ENCODE data around the gene F8A3. TPM values are rescaled to one million over a fixed set of nuclear protein-coding genes. Genes with fewer than 3 reads are reported as not detected.
"Not testable (repeated sequence)": the region's sequence is repeated elsewhere in the genome, so short reads cannot be mapped to it uniquely, and the experiment has no call there.

The F8A3 gene
- 0.24 TPM in 1 of 2 replicates, not detected in the other for total RNA-seq (2016; rRNA removed; fragmentation: Illumina TruSeq; extraction: Trizol)
- total RNA-seq (2016; cell fraction: cytosol; rRNA removed; fragmentation: Illumina TruSeq; extraction: Trizol; ENCODE audit: low read depth): 0.44 TPM in 1 of 2 replicates, not detected in the other
- 0.06 TPM in 1 of 2 replicates, not detected in the other for total RNA-seq (2016; cell fraction: insoluble cytoplasmic fraction; rRNA removed; fragmentation: Illumina TruSeq; extraction: Trizol)
- 0.12 and 0.14 TPM in 2 replicates for total RNA-seq (2016; cell fraction: membrane; rRNA removed; fragmentation: Illumina TruSeq; extraction: Trizol)
- 0.40 TPM in 1 of 2 replicates, not detected in the other for total RNA-seq (2016; cell fraction: nucleus; rRNA removed; fragmentation: Illumina TruSeq; extraction: Trizol)
- not detected in 2 replicates for polyA plus RNA-seq (2011; rRNA removed)
- 0.03 TPM in 1 of 2 replicates, not detected in the other for polyA plus RNA-seq (2011; cell fraction: cytosol; rRNA removed)
- polyA plus RNA-seq (2011; cell fraction: nucleus; rRNA removed): not detected in 2 replicates
- polyA plus RNA-seq (2012): not detected in 2 replicates
- polyA plus RNA-seq (2016; cell fraction: cytosol; fragmentation: Illumina TruSeq; extraction: Trizol; ENCODE audit: low read depth): 0.08 TPM in 1 of 2 replicates, not detected in the other
- polyA plus RNA-seq (2016; cell fraction: insoluble cytoplasmic fraction; fragmentation: Illumina TruSeq; extraction: Trizol; ENCODE audit: low read depth): 0.14 and 0.28 TPM in 2 replicates
- 0.09 TPM in 1 of 2 replicates, not detected in the other for polyA plus RNA-seq (2016; cell fraction: membrane; fragmentation: Illumina TruSeq; extraction: Trizol; ENCODE audit: low read depth)
- polyA plus RNA-seq (2016; cell fraction: nucleus; fragmentation: Illumina TruSeq; extraction: Trizol; ENCODE audit: insufficient read depth, low read depth): not detected in 2 replicates
- 3.4 TPM in 1 of 2 replicates, not detected in the other for polyA minus RNA-seq (2011; rRNA and poly(A)+ RNA removed; ENCODE audit: low replicate concordance)
- not detected in 2 replicates for polyA minus RNA-seq (2011; cell fraction: cytosol; rRNA and poly(A)+ RNA removed)
- not detected in 2 replicates for polyA minus RNA-seq (2011; cell fraction: nucleus; rRNA and poly(A)+ RNA removed)
- Bru-seq, nascent RNA: not detected
- not detected for BruChase-seq, experiment 1, labeled RNA remaining after a 6-hour chase
- not detected for BruChase-seq, experiment 2, labeled RNA remaining after a 2-hour chase
- long read RNA-seq, experiment 1: 0 reads
- long read RNA-seq, experiment 2, partial matches to known transcripts: 0 of 4 reads
- long read RNA-seq, experiment 2, other reads (novel, unspliced or antisense): 0 of 4 reads

DNA sequence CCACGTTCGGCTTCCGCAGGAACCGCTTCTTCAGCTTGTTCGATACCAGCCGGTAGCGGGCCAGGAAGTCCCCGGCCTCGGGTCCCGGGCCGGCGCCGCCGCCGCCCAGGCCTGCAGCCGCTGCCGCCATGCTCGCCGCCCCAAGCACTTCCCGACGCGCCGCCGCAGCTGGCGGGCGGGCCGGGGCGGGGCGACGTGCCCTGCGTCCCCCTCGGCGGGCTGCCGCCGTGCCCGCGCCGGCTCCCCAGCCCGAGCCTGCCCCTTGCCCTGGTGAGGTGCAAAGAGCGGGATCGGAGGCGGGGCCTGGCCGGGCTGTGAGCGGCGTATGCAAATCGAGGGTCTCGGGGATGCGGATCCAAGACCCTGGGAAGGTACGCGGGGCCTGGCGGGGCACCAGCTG is at the start of gene F8A3:
TSS of gene F8A3 (minus strand) at position 150 of the 400 bp plus-strand sequence. CDS start at position 130, 20 bp downstream.
- H3K79me2 ChIP-seq (ENCODE audit: insufficient read depth, low read length); CTCF ChIA-PET (ENCODE audit: low intra/inter-chr PET ratio, low total read pairs); H3K36me3 ChIP-seq (replicated peaks in 1 of 2; ENCODE audit: control insufficient read depth in 1 of 2, insufficient read depth in 2 of 2, low read length in 2 of 2); DNase-seq (ENCODE audit: low spot score); H2AFZ ChIP-seq (ENCODE audit: low read length); in situ Hi-C loops (cut with HindIII; ENCODE audit: extremely low pct_ligation_motif_present, low pct_unique_long_range_greater_than_20kb); H3K4me1 ChIP-seq (ENCODE audit: insufficient read depth, low read length); POLR2A ChIA-PET; BruUV-seq (replicated peaks); H3K9ac ChIP-seq (ENCODE audit: insufficient read depth, low read depth, low read length); H3K9me3 ChIP-seq (ENCODE audit: low read length); intact Hi-C loops (cut with micrococcal nuclease; ENCODE audit: unreplicated experiment); H3K4me2 ChIP-seq (ENCODE audit: low read depth, low read length); H3K27me3 ChIP-seq (ENCODE audit: control insufficient read depth in 1 of 2, insufficient read depth in 2 of 2, low read length in 2 of 2); H3K27ac ChIP-seq (ENCODE audit: extremely low read length, insufficient read depth, low read length); FAIRE-seq; H4K20me1 ChIP-seq (ENCODE audit: insufficient read depth, low read length); H3K4me3 ChIP-seq (replicated peaks in 1 of 3; ENCODE audit: insufficient read depth in 1 of 3, low read depth in 2 of 3, low read length in 3 of 3): not testable (repeated sequence)
- no CpG with 5 or more reads among the region's 51 CpGs for WGBS (ENCODE audit: low lambda C conversion rate)
- peak; percentile 90 for ATAC-seq

DNA sequence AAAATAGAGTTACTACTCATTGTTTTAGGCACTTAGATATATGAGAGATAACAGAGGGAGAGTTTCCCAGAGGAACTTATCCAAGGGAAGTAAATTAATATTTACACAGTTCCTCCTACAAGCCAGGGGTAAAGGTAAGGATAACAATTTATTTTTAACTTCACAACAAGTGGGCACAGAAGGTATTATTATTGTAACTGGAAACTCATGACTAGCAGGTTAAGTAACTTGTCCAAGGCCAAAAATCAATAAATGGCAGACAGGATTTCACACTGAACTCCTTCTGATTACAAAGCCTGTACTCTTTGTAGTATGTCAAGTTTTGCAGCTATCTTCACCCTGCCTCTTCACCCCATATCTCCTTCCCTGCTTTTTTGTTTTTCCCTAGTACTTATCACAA is 46.9 kb upstream of the F8A3 start:
- TF ChIP-seq ZNF766 (CRISPR knock-in tag; IDR thresholded peaks at IDR 0.05; ENCODE audit: borderline replicate concordance): no peak
- TF ChIP-seq, protein P1, sequence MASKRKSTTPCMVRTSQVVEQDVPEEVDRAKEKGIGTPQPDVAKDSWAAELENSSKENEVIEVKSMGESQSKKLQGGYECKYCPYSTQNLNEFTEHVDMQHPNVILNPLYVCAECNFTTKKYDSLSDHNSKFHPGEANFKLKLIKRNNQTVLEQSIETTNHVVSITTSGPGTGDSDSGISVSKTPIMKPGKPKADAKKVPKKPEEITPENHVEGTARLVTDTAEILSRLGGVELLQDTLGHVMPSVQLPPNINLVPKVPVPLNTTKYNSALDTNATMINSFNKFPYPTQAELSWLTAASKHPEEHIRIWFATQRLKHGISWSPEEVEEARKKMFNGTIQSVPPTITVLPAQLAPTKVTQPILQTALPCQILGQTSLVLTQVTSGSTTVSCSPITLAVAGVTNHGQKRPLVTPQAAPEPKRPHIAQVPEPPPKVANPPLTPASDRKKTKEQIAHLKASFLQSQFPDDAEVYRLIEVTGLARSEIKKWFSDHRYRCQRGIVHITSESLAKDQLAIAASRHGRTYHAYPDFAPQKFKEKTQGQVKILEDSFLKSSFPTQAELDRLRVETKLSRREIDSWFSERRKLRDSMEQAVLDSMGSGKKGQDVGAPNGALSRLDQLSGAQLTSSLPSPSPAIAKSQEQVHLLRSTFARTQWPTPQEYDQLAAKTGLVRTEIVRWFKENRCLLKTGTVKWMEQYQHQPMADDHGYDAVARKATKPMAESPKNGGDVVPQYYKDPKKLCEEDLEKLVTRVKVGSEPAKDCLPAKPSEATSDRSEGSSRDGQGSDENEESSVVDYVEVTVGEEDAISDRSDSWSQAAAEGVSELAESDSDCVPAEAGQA (IDR thresholded peaks at IDR 0.05; ENCODE audit: low read depth): no peak
- TF ChIP-seq, protein P1 (CRISPR knock-in tag; IDR thresholded peaks at IDR 0.05; ENCODE audit: borderline replicate concordance): no peak
- POLR2A ChIA-PET: no interaction called here
- no peak overlapping the region for H2AFZ ChIP-seq (ENCODE audit: low read length)
- no TSS peak for BruUV-seq (replicated peaks)
- ATAC-seq (no peak), FAIRE-seq (no peak), DNase-seq (ENCODE audit: low spot score) (no peak)
- H3K9me3 ChIP-seq (ENCODE audit: low read length): no peaks in the 10 kb centered on the region
- no peaks in the 10 kb centered on the region for H3K4me1 ChIP-seq (ENCODE audit: insufficient read depth, low read length)
- in situ Hi-C loops (cut with HindIII; ENCODE audit: extremely low pct_ligation_motif_present, low pct_unique_long_range_greater_than_20kb): no loop called here
- H3K79me2 ChIP-seq (ENCODE audit: insufficient read depth, low read length): no peaks in the 10 kb centered on the region
- no peak overlapping the region for H3K27ac ChIP-seq (ENCODE audit: extremely low read length, insufficient read depth, low read length)
- no peaks in the 10 kb centered on the region for H3K27me3 ChIP-seq (ENCODE audit: control insufficient read depth in 1 of 2, insufficient read depth in 2 of 2, low read length in 2 of 2)
- intact Hi-C loops (cut with micrococcal nuclease; ENCODE audit: unreplicated experiment): no loop called here
- CTCF ChIA-PET (ENCODE audit: low intra/inter-chr PET ratio, low total read pairs): no interaction called here
- no peaks in the 10 kb centered on the region for H3K36me3 ChIP-seq (replicated peaks in 1 of 2; ENCODE audit: control insufficient read depth in 1 of 2, insufficient read depth in 2 of 2, low read length in 2 of 2)
- no peak overlapping the region for H3K4me2 ChIP-seq (ENCODE audit: low read depth, low read length)
- no peak overlapping the region for H3K9ac ChIP-seq (ENCODE audit: insufficient read depth, low read depth, low read length)
- H3K4me3 ChIP-seq (replicated peaks in 1 of 3; ENCODE audit: insufficient read depth in 1 of 3, low read depth in 2 of 3, low read length in 3 of 3): no peak overlapping the region
- H4K20me1 ChIP-seq (ENCODE audit: insufficient read depth, low read length): no peaks in the 10 kb centered on the region
